Neuronal stem cell (in vitro differentiated cells): ENCODE data around the gene B9D2.
A peak's percentile ranks its signal among the peaks of the same experiment; 100 is the strongest.

Experiments used
- DNase-seq: peaks from one replicate; pipeline ENCODE4 v3.0.0-alpha.2; 2013; ENCODE audit warnings: low spot score
- H2AFZ ChIP-seq: one replicate; pipeline ENCODE4 v1.6.1; 2013; ENCODE audit warnings: mild to moderate bottlenecking, low read length, inconsistent platforms
- H2AK5ac ChIP-seq: 2 replicates; pipeline ENCODE4 v1.6.1; 2013; ENCODE audit warnings: low read depth, mild to moderate bottlenecking, inconsistent platforms, low read length, moderate library complexity, mixed read lengths
- H2BK120ac ChIP-seq: 2 replicates; pipeline ENCODE4 v1.6.1; 2013; ENCODE audit warnings: low read depth, mild to moderate bottlenecking, inconsistent platforms, low read length, moderate library complexity, mixed read lengths
- H2BK12ac ChIP-seq: one replicate; pipeline ENCODE4 v1.6.1; 2013; ENCODE audit warnings: low read length, inconsistent platforms
- H2BK15ac ChIP-seq: 2 replicates; pipeline ENCODE4 v1.6.1; 2013; ENCODE audit warnings: mild to moderate bottlenecking, low read length, inconsistent platforms, mixed read lengths
- H2BK5ac ChIP-seq: one replicate; pipeline ENCODE4 v1.6.1; 2013; ENCODE audit warnings: inconsistent platforms, mild to moderate bottlenecking, low read length, moderate library complexity
- H3K14ac ChIP-seq: one replicate; pipeline ENCODE4 v1.6.1; 2013; ENCODE audit warnings: low read length, inconsistent platforms
- H3K18ac ChIP-seq: 2 replicates; pipeline ENCODE4 v1.6.1; 2013; ENCODE audit warnings: low read length, inconsistent platforms
- H3K23ac ChIP-seq: 2 replicates; pipeline ENCODE4 v1.6.1; 2013; ENCODE audit warnings: low read depth, mild to moderate bottlenecking, mixed read lengths, low read length, inconsistent platforms; ENCODE audit not compliant: poor library complexity
- H3K27ac ChIP-seq: replicated peaks from 3 replicates; pipeline ENCODE4 v1.5.1; 2013; ENCODE audit warnings: low read length, inconsistent platforms
- H3K27me3 ChIP-seq, 3 experiments: 2 replicates each; pipeline ENCODE4 v1.6.1; 2013; ENCODE audit warnings: low read length in 3 of 3, mild to moderate bottlenecking in 2 of 3, inconsistent platforms in 1 of 3, low read depth in 1 of 3, mixed read lengths in 1 of 3, moderate library complexity in 1 of 3; ENCODE audit not compliant: control insufficient read depth in 3 of 3, insufficient read depth in 3 of 3
- H3K36me3 ChIP-seq, 2 donors: replicated peaks in 1 of 2; 2 replicates each; pipeline ENCODE4 v1.6.1; 2013; ENCODE audit warnings: low read length in 2 of 2; ENCODE audit not compliant: control insufficient read depth in 2 of 2, insufficient read depth in 2 of 2
- H3K4ac ChIP-seq: 2 replicates; pipeline ENCODE4 v1.6.1; 2013; ENCODE audit warnings: inconsistent platforms, mild to moderate bottlenecking, low read length, moderate library complexity
- H3K4me1 ChIP-seq, 2 donors: 1 replicate in 1 of 2; 2 replicates in 1 of 2; pipeline ENCODE4 v1.6.1; 2013; ENCODE audit warnings: low read length in 2 of 2, low read depth in 1 of 2; ENCODE audit not compliant: control insufficient read depth in 2 of 2, insufficient read depth in 1 of 2
- H3K4me2 ChIP-seq: one replicate; pipeline ENCODE4 v1.6.1; 2013; ENCODE audit warnings: mild to moderate bottlenecking, low read length, inconsistent platforms; ENCODE audit not compliant: insufficient read depth, poor library complexity, severe bottlenecking
- H3K4me3 ChIP-seq, 2 donors: 2 replicates each; pipeline ENCODE4 v1.5.1; 2013; ENCODE audit warnings: low read length in 2 of 2, mild to moderate bottlenecking in 2 of 2, inconsistent platforms in 1 of 2, moderate library complexity in 1 of 2
- H3K79me1 ChIP-seq: one replicate; pipeline ENCODE4 v1.6.1; 2013; ENCODE audit warnings: low read depth, mild to moderate bottlenecking, inconsistent platforms, low read length, moderate library complexity
- H3K9ac ChIP-seq: one replicate; pipeline ENCODE4 v1.6.1; 2013; ENCODE audit warnings: mild to moderate bottlenecking, low read depth, low read length, inconsistent platforms; ENCODE audit not compliant: poor library complexity
- H3K9me3 ChIP-seq, 2 donors: replicated peaks in 1 of 2; 2 replicates each; pipeline versions ENCODE3 to v1.6.1; 2013; ENCODE audit warnings: low read length in 2 of 2, mild to moderate bottlenecking in 2 of 2, inconsistent platforms in 1 of 2, low read depth in 1 of 2, mixed read lengths in 1 of 2, moderate library complexity in 1 of 2; ENCODE audit not compliant: control insufficient read depth in 2 of 2, insufficient read depth in 1 of 2
- H4K8ac ChIP-seq: one replicate; pipeline ENCODE4 v1.6.1; 2013; ENCODE audit warnings: low read depth, mild to moderate bottlenecking, inconsistent platforms, low read length, moderate library complexity
- H4K91ac ChIP-seq: one replicate; pipeline ENCODE4 v1.6.1; 2013; ENCODE audit warnings: low read length, low read depth, mild to moderate bottlenecking, inconsistent platforms; ENCODE audit not compliant: poor library complexity
- WGBS, 2 donors: extraction: QIAGEN DNeasy Blood & Tissue Kit; methylation state at CpG; one replicate each; pipeline ENCODE4 v1.1.7; 2013; ENCODE audit warnings: missing lambda C conversion rate in 2 of 2, mixed read lengths in 1 of 2; ENCODE audit not compliant: insufficient read length in 2 of 2, insufficient replicate concordance in 1 of 2; ENCODE audit errors: extremely low coverage in 2 of 2; 5-methylcytosine and 5-hydroxymethylcytosine counted together

The B9D2 gene

GRCh38 chr19:41377977-41378709 is 14.2 kb upstream of the B9D2 start:
- DNase-seq: no peak
- no peak overlapping the region for H3K27ac ChIP-seq

DNA sequence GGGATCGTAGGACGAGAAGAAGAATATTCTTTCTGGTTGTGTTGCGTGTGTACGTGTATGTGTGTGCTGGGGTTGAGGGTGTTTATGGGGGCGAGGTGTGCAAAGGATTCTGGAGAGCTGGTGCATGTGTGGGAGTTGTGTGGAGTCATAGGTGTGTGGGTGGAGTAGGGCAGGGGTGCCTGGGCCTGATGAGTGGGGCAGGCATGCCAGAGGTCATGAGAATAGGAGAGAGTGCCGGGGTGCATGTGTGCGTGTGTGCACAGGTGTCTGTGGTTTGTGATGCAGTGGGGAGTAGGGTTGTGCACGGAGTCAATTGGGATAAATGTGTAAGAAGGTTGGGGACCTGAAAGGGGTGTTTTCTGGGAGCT is 13.0 kb upstream of the B9D2 start:
- no peaks in the 10 kb centered on the region for H3K79me1 ChIP-seq
- no peak overlapping the region for H4K8ac ChIP-seq
- no peak overlapping the region for H2BK12ac ChIP-seq
- no peak for DNase-seq
- H3K23ac ChIP-seq: no peak overlapping the region
- H2AFZ ChIP-seq: no peak overlapping the region
- H3K4me2 ChIP-seq: peak overlapping the region; percentile 82
- H2BK15ac ChIP-seq: no peak overlapping the region
- whole genome bisulfite sequencing, 2 donors: no CpG with 5 or more reads among the region's 8 CpGs
- no peak overlapping the region for H3K4ac ChIP-seq
- H2AK5ac ChIP-seq: no peak overlapping the region
- H3K4me3 ChIP-seq: peak overlapping the region in 1 of 2 donors; percentile 87
- H2BK120ac ChIP-seq: no peak overlapping the region
- H3K27me3 ChIP-seq: peaks cover 0 to 3% (median 0%) of the 10 kb centered on the region in 3 experiments
- H3K9ac ChIP-seq: peak overlapping the region; percentile 88
- H4K91ac ChIP-seq: no peak overlapping the region
- peaks cover 0 to 7% of the 10 kb centered on the region in 2 donors for H3K4me1 ChIP-seq
- no peak overlapping the region for H2BK5ac ChIP-seq
- no peak overlapping the region for H3K14ac ChIP-seq
- peaks cover 0 to 13% of the 10 kb centered on the region in 2 donors for H3K36me3 ChIP-seq
- no peak overlapping the region for H3K27ac ChIP-seq
- no peaks in the 10 kb centered on the region for H3K9me3 ChIP-seq
- H3K18ac ChIP-seq: peak overlapping the region; percentile 82

More at GRCh38 chr19:41377977-41378709, 14.2 kb upstream of the B9D2 start:
- Histone ChIP-seq H2BK12ac (no peak overlapping the region), H2AK5ac (peak overlapping the region; percentile 32), H2BK120ac (no peak overlapping the region), H3K27me3 (peaks cover 0 to 3% (median 0%) of the 10 kb centered on the region in 3 experiments), H3K4ac (no peak overlapping the region), H3K4me3 (peak overlapping the region in 1 of 2 donors; percentile 28), H2AFZ (no peak overlapping the region), H3K36me3 (peaks cover 3 to 20% of the 10 kb centered on the region in 2 donors), H3K4me1 (peaks cover 0 to 7% of the 10 kb centered on the region in 2 donors), H3K14ac (no peak overlapping the region), H3K23ac (no peak overlapping the region), H4K8ac (no peak overlapping the region), H2BK15ac (no peak overlapping the region), H3K9ac (no peak overlapping the region), H3K9me3 (no peaks in the 10 kb centered on the region), H3K4me2 (no peak overlapping the region), H3K79me1 (no peaks in the 10 kb centered on the region), H2BK5ac (no peak overlapping the region), H3K18ac (no peak overlapping the region), H4K91ac (no peak overlapping the region)
- no CpG with 5 or more reads among the region's 9 CpGs for WGBS, 2 donors

DNA sequence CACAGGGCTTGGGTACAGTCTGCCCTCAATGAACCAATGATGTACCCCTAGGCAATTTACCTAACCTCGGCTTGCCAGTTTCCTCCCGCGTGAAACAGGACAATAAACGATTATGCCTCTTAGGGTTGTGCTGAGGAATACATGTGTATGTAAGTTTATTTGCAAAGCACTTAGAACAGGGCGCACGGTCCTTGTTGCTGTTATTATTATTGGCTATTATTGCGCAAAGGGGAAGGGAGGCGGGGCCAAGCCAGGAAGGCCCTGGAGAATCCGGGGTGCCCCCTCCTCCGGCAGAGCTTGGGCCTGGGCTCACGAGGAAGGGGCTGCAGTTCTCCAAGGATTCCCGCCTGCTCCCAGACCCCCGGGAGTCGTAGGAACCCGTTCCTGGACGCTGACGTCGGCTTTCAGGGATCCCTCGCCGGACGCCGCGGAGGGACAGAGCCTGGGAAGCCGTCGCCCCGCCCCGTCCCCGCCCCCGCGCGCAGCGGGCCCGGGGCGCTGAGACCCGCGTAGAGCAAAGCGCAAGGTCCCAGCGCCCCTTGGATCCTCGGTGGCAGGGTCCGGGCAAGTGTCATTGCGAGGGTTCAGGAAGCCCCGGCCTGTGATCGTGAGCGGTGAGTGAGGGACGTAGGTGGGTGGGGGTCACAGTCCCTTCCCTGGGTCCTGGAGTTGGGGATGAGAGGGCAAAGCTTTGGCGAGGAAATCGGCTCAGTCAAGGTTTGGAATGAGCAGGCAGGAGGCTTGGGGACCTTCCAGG is 12.5 kb upstream of the B9D2 start, which contains the start of gene TMEM91:
Gene TMEM91 (plus strand): TSS at position 293 of the 757 bp plus-strand sequence. CDS start 1,777 bp downstream, outside the sequence.
- H3K27ac ChIP-seq: no peak within 1 kb of the TSS
- H2AFZ ChIP-seq: no peak within 1 kb of the TSS
- H2AK5ac ChIP-seq: no peak within 1 kb of the TSS
- DNase-seq: no peak
- no peak within 1 kb of the TSS for H4K8ac ChIP-seq
- H3K4me3 ChIP-seq: peak within 1 kb of the TSS in 1 of 2 donors; percentile 87
- H3K27me3 ChIP-seq: peaks cover 0 to 3% (median 0%) of the 10 kb centered on the region in 3 experiments
- WGBS, 2 donors: no CpG with 5 or more reads among the region's 47 CpGs
- no peak within 1 kb of the TSS for H2BK12ac ChIP-seq
- H3K4me2 ChIP-seq: peak within 1 kb of the TSS; percentile 82
- peaks cover 0 to 7% of the 10 kb centered on the region in 2 donors for H3K4me1 ChIP-seq
- H2BK5ac ChIP-seq: no peak within 1 kb of the TSS
- H3K4ac ChIP-seq: no peak within 1 kb of the TSS
- H3K23ac ChIP-seq: no peak within 1 kb of the TSS
- H3K9ac ChIP-seq: peak within 1 kb of the TSS; percentile 88
- H3K36me3 ChIP-seq: peaks cover 0 to 13% of the 10 kb centered on the region in 2 donors
- no peaks in the 10 kb centered on the region for H3K9me3 ChIP-seq
- H3K14ac ChIP-seq: peak within 1 kb of the TSS; percentile 44
- H2BK120ac ChIP-seq: no peak within 1 kb of the TSS
- H3K79me1 ChIP-seq: no peaks in the 10 kb centered on the region
- no peak within 1 kb of the TSS for H2BK15ac ChIP-seq
- peak within 1 kb of the TSS; percentile 87 for H3K18ac ChIP-seq
- H4K91ac ChIP-seq: no peak within 1 kb of the TSS

DNA sequence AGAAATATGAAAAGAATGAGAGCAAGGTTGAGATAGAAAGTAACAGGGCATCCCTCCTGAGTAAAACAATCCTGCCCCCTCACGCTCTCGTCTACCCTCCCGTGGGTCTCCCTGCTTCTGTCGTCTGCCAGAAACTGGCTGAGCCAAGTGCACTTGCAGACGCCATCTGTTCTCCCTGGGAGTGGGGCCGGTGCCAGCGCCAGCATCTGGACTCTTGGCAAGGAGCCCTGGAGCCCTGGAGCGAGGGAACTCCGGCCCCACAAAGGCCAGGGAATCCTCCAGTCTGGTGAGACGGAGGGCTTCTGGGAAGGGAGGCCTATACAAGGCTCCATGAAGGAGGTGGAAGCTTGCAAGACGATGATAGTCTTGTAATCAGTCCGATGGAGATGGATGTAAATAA is 10.0 kb upstream of the B9D2 start:
- Histone ChIP-seq H3K9me3 (no peaks in the 10 kb centered on the region), H3K14ac (no peak overlapping the region), H3K4me1 (peaks cover 0 to 7% of the 10 kb centered on the region in 2 donors), H3K4me3 (no peak overlapping the region), H2BK12ac (no peak overlapping the region), H3K27me3 (peaks cover 0 to 3% (median 0%) of the 10 kb centered on the region in 3 experiments), H2BK120ac (no peak overlapping the region), H2BK5ac (no peak overlapping the region), H3K4me2 (no peak overlapping the region), H3K9ac (no peak overlapping the region), H3K4ac (no peak overlapping the region), H3K27ac (no peak overlapping the region), H3K79me1 (no peaks in the 10 kb centered on the region), H4K91ac (no peak overlapping the region), H3K18ac (no peak overlapping the region), H3K36me3 (peaks cover 0 to 9% of the 10 kb centered on the region in 2 donors), H4K8ac (no peak overlapping the region), H2AK5ac (no peak overlapping the region), H2AFZ (no peak overlapping the region), H3K23ac (no peak overlapping the region), H2BK15ac (no peak overlapping the region)
- DNase-seq: no peak
- no CpG with 5 or more reads among the region's 12 CpGs for WGBS, 2 donors
